Esophagus mucosa (tissue), 1 donor: Measurements from ENCODE around the gene JPT1. TPM values are rescaled to one million over a fixed set of nuclear protein-coding genes. Genes with fewer than 3 reads are reported as not detected.
"Not testable (repeated sequence)": the region's sequence is repeated elsewhere in the genome, so short reads cannot be mapped to it uniquely, and the experiment has no call there.

ENCODE experiments used
- ATAC-seq: fragments of 200-7000 bp; cut with Tn5 transposase; one replicate; pipeline ENCODE4 v1.9.1; 2020
- total RNA-seq: library from RNA; stranded (reverse); gene quantifications from one replicate; pipeline ENCODE4 v1.2.4, GENCODE V29; 2023
- donor health status: DM: yes; HTN: yes; CAD: no.

The JPT1 gene, protein sequence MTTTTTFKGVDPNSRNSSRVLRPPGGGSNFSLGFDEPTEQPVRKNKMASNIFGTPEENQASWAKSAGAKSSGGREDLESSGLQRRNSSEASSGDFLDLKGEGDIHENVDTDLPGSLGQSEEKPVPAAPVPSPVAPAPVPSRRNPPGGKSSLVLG
- total RNA-seq = 328 TPM

DNA sequence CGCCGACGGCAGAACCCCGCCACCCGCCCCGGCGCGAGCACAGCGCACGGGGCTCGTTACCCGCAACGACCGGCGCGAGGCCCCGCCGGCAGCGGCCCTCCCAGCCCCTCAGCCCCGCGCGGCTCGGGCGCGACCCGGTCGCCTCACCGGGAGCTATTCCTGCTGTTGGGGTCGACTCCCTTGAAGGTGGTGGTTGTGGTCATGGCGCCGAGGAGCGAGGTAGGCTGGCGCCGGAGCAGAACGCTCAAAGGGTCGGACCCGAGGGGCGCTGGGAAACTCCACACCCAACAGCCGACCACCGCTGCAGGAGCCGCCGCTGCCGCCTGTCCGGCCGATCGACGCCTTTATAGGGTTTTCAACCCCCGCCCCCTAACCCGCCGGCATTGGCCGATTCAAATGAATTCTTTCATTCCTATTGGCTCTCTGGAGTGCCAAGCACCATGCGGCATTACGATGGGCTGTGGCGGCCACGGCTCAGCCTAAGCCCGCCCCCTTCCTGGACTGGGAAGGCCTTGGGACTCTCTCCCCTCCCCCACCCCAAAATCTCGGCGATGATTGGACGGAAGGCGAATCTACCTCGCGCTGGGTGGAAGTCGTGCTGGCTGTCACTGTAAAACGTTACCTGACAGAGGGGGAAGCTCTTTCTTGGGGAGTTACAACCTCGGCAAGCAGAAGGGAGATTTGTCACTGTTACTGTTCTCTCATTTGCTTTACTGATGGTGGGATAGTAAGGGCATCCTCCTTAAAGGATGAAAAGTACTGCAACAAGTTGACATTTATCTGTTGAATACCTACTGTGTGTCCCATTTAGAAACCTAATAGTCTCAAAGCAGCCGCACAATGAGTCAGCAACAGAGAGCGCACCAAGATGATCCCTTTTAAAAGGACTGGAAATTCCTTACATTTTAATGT is at the start of gene JPT1:
JPT1 (minus strand) TSS at position 318 of the 912 bp plus-strand sequence; CDS start at position 203, 115 bp downstream.
- peak; percentile 96 for ATAC-seq

DNA sequence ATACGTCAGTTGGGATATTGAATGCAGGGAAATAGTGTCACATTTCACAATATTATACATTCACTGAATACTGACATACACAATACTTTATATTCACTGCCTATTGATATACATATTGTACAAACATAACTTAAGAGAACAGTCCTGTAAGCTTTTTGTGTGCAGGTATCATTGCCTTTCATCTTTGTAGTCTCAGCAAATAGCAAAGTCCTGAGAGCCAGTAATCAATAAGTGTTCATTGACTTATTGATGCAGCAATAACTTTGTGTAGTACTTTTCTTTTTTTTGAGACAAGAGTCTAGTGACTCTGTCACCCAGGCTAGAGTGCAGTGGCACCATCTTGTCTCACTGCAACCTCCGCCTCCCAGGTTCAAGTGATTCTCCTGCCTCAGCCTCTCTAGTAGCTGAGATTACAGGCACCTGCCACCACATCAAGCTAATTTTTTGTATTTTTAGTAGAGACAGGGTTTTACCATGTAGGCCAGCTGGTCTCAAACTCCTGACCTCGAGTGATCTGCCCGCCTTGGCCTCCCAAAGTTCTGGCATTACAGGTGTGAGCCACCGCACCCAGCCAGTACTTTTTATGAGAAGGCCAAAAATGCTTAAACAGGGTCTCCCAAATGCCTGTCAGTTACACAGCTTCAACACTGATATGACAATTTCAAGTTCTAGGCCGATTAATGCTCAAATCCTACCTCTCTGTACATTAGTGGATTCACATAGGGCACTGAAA is 45.7 kb upstream of the JPT1 start:
- ATAC-seq = no peak

DNA sequence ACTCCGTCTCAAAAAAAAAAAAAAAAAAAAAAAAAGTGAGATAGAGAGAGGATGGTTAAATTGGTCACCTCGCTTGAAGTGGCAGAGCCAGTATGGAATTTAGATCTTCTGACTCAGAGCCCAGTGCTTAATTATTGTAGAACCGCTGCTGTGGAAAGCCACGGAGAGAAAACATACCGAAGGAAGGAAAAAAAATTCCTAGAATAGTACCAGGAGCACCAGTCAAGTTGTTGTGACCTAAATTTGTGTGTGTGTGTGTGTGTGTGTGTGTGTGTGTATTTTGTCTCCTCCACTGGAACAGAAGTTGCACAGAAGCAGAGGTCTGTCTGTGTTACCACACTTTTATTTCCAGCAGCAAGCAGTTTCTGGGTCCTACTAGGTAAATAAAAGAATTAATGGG is 40.6 kb upstream of the JPT1 start:
- no peak for ATAC-seq

DNA sequence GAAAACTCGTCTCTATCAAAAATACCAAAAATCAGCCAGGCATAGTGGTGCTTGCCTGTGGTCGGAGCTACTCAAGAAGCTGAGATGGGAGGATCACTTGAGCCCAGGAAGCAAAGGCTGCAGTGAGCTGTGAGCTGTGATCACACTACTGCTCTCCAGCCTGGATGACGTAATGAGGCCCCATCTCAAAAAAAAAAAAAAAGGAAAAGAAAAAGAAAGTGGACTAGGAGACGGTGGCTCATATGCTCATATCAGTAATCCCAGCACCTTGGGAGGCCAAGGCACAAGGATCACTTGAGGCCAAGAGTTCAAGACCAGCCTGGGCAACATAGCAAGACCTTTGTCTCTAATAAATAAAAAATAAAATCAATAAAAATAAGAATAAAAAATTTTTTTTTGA is 37.3 kb upstream of the JPT1 start:
- ATAC-seq = no peak

DNA sequence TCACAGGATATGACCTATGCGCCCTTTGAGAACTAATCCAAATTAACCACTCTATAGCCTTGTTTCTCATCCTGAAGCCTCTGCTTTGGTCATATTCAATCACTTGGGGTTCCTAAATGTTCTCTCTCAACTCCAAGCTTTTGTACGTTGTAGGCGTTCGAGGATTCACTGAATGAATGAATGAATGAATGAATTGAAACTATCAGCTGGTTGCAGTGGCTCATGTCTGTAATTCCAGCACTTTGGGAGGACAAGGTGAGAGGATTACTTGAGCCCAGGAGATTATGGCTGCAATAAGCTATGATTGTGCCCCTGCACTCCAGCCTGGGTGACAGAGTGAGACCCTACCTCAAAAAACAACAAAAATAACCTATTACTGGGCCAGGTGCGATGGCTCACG is 34.3 kb upstream of the JPT1 start:
- ATAC-seq = no peak

DNA sequence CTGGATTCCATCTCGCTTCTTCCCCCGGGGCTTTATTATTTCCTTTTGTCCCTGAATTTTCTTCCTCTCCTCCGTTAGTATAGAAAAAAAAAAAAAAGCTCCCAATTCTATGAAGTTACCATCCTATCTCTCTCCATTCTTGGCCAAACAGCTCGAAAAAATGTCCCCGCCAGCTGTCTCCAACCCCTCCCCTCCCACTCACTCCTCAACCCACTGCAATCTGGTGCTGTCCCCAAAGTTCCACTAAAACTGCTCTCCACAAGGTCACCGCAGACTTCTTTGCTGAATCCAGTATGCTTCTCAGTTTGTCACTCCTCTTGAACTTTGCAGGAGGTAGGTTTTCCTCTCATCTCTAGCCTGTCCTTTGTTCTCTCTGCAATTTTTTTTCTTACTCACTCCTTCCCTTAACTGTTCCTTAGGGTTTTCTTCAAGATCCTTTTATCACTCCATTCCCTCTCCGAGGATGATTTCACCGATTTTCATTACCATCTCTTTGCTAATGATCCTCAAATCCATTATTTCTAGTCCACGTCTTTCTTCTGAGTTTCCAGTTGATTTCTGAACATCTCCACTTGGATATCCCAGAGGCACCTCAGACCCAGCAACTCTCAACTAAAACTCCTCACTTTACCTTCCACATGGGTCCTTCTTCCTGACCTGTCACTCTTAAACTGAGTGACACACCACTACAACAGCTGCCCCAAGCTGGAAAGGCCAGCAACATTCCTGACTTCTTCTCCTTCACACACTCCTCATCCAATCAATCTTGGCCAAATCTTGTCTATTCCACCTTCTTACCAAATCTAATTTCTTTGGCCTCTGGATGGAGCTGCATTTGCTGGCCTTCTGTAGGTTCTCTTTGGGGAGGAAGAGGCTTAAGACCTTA is 29.9 kb upstream of the JPT1 start:
- ATAC-seq = no peak

DNA sequence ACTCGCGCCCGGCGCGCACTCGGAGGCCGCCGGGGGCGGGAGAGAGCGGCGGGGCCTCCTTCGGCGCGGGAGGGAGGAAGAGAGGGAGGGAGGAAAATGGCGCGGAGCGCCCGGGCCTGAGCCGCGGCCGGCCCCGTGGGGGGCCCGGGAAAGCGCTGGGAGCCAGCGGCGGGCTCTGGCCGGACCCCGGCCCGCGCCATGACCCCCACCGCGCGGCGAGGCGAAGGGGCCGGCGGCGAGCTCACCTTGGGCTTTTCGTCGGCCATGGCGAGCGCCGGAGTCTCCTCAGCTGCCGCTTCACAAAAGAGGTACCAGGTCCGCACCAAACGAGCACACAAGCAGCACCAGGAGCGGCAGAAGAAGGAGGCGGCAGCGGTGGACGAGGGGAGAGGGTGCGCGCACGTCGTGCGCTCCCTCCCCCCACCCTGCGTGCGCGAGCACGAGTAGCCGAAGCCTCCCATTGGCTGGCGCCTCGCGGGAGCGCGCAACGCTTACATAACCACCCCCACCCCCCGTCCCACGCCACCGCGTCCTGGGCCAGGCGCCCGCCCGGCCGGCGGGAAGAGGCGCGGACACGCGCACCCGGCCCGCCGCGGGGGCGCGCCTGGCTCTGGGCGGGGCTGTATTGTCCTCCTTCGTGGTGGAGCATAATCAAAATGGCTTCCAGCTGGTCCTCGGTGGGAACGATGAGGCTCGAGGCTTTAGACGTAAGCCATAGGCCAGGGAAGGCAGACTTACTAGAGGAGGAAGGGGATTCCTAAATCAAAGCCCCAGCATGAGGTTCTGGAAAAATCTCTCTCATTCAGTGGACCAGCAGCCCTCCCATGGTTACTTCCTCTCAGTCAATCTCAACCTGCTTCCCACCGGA is 28.5 kb upstream of the JPT1 start, which contains the start of gene SUMO2:
SUMO2 (minus strand) TSS at position 391 of the 868 bp plus-strand sequence; CDS start at position 266, 125 bp downstream.
- peak; percentile 98 for ATAC-seq

DNA sequence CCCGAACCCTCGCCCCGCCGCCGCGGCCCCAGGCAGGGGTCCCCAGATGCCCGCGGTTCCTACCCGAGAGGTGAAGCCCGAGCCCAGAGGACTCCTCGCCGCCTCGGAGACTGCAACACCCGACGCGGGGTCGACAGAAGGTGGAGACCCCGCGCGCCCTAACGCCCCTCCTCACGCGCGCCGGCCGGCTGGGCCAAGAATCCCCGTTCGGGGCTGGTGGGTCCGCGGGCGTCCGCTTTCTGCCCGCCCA is 27.9 kb upstream of the JPT1 start:
- ATAC-seq = peak; percentile 3

DNA sequence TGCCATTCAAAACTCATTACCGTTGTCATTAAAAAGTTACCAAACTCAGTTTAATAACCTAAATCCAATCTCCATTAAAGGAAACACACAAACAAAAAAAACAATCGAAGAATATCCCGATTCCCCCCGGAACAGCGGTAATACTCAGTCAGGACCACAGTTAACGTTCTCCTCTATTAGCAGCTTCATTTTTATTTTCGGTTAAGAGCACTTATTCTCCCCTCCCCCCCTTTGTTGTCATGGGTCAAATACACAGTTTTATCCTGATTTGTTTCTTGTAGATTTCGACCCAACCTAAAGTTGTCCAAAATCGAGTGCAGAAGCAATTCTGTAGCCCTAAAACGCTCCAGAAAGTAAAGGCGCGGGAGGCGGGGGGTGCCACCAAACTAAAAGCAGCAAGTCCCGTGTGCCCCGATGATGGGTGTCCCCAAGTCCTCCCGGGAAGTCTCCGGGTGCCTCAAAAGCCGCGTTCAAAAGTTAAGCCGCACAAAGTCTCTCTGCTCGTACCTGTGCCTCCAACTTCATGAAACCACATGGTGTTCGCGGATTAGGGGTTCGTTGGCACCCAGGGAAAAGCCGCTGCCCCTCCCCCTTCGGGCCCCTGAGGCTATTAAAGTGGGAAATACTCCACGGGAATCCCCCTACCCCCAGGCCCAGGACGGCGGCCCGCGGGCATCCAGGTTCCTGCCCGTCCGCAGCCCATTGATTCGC is 27.5 kb upstream of the JPT1 start:
- no peak for ATAC-seq

DNA sequence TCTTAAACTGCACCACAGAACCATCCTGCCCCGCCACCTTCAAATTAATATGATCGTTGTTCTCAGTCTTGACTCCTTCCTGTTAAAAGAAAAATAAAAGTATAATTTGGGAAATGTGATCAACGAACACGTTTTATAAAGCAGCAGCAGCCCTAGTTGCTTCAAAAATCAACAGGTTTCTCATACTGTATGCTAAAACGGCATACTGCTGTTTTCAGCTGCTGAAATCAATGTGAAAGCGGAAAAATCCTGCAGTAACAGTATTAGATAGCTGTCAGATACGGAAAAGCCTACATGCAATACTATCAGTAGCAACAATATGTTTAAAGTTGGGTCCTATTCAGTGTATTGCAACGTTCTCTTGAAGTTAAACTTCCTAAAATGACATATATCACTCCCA is 26.8 kb upstream of the JPT1 start:
- ATAC-seq = no peak

DNA sequence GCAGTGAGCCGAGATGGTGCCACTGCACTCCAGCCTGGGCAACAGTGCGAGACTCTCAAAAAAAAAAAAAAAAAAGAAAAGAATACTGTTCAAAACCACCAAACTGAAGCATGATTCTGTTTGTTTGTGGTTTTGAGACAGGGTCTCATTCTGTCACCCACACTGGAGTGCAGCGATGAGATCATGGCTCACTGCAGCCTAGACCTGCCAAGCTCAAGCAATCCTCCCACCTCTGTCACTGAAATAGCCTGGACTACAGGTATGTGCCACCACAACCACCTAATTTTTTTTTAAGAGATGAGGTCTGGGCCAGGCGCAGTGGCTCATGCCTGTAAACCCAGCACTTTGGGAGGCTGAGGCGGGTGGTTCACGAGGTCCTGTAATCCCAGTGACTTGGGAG is 24.1 kb upstream of the JPT1 start:
- no peak for ATAC-seq

DNA sequence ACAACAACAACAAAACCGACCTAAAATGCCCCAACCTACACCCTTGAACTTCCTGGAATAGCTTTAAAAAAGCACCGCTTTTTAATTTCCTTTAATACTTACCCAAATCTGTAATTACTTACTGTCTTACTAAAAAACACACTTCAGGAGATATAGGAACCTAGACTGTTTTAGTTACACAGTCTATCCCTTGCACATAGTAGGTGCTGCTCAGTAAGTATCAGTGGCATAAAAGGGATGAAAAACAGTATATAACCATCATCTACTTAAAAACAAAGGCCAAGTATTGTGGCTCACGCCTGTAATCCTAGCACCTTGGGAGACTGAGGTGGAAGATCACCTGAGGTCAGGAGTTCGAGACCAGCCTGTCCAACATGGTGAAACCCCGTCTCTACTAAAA is 22.3 kb upstream of the JPT1 start:
- ATAC-seq = no peak

DNA sequence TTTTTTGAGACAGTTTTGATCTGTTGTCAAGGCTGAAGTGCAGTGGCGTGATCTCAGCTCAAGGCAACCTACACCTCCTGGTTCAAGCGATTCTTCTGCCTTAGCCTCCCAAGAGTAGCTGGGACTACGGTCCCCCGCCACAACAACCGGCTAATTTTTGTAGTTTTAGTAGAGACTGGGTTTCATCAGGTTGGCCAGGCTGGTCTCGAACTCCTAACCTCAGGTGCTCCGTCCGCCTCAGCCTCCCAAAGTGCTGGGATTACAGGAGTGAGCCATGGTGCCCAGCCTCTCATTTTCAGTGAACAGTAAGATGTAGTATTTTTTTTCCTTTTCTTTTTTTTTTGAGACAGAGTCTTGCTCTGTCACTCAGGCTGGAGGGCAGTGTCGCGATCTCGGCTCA is 20.7 kb upstream of the JPT1 start:
- ATAC-seq = no peak

DNA sequence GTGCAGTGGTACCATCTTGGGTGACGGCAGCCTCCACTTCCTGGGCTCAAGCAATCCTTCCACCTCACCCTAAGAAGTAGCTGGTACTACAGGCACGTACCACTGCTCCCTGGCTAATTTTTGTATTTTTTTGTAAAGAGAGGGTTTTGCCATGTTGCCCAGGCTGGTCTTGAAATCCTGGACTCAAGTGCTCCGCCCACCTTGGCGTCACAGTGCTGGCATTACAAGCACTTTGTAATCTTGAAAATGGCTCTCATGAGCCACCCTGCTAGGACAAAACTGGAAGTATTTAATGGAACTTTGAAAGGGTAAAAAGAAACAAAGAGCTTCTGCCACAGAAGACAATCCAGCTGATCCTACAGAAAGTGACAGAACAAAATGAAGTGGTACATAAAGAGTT is 19.2 kb upstream of the JPT1 start:
- ATAC-seq = no peak

DNA sequence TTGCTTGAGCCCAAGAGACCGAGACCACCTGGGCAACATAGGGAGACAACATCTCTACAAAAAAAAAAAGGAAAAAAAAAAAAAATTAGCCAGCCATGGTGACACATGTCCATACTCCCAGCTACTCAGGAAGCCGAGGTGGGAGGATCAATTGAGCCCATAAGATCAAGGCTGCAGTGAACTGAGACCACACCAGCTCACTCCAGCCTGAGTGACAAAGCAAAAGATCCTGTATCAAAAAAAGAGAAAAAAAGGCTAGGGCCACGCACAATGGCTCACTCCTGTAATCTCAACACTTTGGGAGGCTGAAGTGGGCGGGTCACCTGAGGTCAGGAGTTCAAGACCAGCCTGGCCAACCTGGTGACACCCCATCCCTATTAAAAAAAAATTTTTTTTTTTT is 14.7 kb upstream of the JPT1 start:
- ATAC-seq = no peak

DNA sequence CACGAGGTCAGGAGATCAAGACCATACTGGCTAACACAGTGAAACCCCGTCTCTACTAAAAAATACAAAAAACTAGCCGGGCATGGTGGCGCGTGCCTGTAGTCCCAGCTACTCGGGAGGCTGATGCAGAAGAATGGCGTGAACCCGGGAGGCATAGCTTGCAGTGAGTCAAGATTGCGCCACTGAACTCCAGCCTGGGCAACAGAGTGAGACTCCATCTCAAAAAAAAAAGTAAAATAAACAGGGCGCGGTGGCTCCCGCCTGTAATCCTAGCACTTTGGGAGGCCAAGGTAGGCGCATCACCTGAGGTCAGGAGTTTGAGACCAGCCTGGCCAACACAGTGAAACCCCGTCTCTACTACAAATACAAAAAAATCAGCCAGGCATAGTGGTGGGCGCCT is 10.3 kb upstream of the JPT1 start:
- not testable (repeated sequence) for ATAC-seq

DNA sequence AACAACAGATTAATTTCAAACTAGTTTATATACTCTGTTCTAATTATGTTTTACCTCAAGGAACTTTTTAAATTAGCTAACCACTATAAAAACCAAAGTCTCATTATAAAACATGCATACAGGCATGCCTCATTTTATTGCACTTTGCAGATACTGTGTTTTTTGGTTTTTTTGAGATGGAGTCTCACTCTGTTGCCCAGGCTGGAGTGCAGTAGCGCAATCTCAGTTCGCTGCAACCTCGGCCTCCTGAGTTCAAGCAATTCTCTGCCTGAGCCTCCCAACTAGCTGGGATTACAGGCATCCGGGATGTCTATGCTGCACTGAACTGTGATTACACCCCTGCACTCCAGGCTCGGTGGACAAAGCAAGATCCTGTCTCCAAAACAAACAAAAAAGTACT is 8.8 kb upstream of the JPT1 start:
- no peak for ATAC-seq

DNA sequence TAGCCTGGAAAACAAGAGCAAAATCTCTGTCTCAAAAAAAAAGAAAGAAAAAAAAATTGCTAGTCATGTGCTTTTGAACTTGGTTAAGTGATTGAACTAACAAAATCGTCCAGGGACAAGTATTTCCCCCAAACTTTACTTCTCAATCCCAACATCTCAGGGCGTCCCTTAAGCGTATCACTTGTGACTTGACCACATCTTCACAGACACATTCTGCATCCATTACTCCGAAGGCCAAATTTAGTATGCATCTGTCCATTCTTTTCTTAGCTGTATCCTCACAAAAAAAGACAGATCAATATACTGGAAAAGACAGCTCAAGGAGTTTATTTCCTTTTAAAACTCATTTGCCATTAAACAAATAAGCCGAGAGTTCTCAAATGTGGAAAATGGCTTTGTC is 5.9 kb upstream of the JPT1 start:
- no peak for ATAC-seq

DNA sequence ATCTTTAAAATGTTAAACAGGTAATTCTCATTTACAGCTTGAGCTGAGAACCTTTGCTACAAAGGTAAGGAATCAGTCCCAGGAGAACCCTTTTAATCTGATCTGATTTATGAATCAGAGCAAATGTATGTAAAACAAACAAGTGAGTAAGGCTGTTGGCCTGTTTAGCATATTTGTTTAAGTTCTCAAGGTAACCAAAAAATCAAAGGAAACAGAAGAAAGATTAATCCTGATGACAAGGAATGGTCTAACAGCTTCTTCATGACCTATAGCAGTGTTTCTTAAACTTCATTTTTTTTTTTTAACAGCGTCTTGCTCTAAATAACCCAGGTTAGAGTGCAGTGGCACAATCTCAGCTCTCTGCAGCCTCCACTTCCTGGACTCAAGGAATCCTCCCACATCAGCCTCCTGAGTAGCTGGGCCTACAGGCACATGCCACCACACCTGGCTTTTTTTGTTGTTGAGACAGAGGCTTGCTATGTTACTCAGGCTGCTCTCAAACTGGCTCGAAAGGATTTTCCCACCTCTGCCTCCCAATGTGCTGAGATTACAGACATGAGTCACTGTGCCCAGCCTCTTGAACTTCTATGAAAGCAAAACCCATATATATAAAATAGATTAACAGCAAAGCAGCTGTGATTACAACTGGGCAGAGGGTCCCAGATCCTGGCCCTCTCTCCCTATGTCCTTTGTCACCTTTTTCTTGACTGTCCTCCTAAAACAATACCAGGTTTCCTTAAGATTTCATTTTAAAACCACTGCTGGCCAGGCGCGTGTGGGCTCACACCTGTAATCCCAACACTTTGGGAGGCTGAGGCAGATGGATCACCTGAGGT is 5.1 kb upstream of the JPT1 start:
- ATAC-seq = peak; percentile 77

DNA sequence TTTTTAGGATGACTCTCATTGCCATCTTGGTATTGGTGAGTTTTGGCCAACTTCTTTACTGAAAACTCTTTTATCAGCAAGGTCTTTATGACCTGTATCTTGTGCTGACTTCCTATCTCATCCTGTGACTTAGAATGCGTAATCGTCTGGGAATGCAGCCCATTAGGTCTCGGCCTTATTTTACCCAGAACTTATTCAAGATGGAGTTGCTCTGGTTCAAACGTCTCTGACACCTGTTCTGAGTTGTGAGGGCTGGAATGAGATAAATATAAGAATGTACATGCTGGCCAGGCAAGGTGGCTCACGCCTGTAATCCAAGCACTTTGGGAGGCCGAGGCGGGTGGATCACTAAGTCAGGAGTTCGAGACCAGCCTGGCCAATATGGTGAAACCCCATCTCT is 4.2 kb upstream of the JPT1 start:
- ATAC-seq = not testable (repeated sequence)
